22Rv1 (cell line): ENCODE measurements around the gene MAGI1.

ENCODE experiments used
- ZFX ChIP-seq: fragments of 450-650 bp; IDR thresholded peaks from 2 replicates; pipeline ENCODE4 v1.6.1; 2017; ENCODE audit warnings: antibody characterized with exemption, borderline replicate concordance
- TF ChIP-seq, protein P1 (sequence below): fragments of 450-650 bp; IDR thresholded peaks from 2 replicates; pipeline ENCODE4 v1.5.1; 2017; ENCODE audit warnings: mild to moderate bottlenecking

DNA sequence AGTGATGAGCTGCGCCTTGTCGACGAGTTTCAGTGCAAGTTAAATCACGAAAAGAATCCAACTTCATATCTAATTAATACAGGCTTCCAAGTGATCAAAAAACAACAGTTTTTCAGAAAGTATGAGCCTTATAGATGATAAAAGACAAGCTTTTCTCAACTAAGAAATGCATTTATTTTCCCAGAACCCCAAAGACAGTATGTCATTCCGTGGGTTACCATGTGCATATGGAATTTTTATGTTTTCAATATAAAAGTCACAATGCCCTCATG, 442.8 kb downstream of the MAGI1 start:
- TF ChIP-seq, protein P1, sequence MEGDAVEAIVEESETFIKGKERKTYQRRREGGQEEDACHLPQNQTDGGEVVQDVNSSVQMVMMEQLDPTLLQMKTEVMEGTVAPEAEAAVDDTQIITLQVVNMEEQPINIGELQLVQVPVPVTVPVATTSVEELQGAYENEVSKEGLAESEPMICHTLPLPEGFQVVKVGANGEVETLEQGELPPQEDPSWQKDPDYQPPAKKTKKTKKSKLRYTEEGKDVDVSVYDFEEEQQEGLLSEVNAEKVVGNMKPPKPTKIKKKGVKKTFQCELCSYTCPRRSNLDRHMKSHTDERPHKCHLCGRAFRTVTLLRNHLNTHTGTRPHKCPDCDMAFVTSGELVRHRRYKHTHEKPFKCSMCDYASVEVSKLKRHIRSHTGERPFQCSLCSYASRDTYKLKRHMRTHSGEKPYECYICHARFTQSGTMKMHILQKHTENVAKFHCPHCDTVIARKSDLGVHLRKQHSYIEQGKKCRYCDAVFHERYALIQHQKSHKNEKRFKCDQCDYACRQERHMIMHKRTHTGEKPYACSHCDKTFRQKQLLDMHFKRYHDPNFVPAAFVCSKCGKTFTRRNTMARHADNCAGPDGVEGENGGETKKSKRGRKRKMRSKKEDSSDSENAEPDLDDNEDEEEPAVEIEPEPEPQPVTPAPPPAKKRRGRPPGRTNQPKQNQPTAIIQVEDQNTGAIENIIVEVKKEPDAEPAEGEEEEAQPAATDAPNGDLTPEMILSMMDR = no peak
- no peak for TF ChIP-seq ZFX
